Astrocyte (in vitro differentiated cells and primary cell): ENCODE data around the gene ASPSCR1. TPM values are rescaled to one million over a fixed set of nuclear protein-coding genes. Genes with fewer than 3 reads are reported as not detected.

Source experiments
- DNase-seq: peaks from one replicate; pipeline ENCODE4 v3.0.0-alpha.2; 2010; ENCODE audit warnings: low read depth
- FAIRE-seq: peaks from 2 replicates; lab custom pipeline; 2011; peaks lifted over from hg19 to GRCh38; lab: Jason Lieb, UNC
- H2AFZ ChIP-seq: 2 replicates; pipeline ENCODE4 v1.6.0; 2012; ENCODE audit warnings: low read depth, low read length, inconsistent platforms
- H3K27ac ChIP-seq: 2 replicates; pipeline ENCODE4 v1.5.1; 2011; ENCODE audit warnings: low read depth, low read length, inconsistent platforms
- H3K27me3 ChIP-seq: 2 replicates; pipeline ENCODE4 v1.6.0; 2011; ENCODE audit warnings: low read length, inconsistent platforms; ENCODE audit not compliant: insufficient read depth
- H3K36me3 ChIP-seq: 2 replicates; pipeline ENCODE4 v1.5.1; 2011; ENCODE audit warnings: low read length, inconsistent platforms; ENCODE audit not compliant: insufficient read depth
- H3K4me1 ChIP-seq: 2 replicates; pipeline ENCODE4 v1.5.1; 2011; ENCODE audit warnings: low read length, inconsistent platforms; ENCODE audit not compliant: insufficient read depth
- H3K4me2 ChIP-seq: 2 replicates; pipeline ENCODE4 v1.6.0; 2012; ENCODE audit warnings: low read length, inconsistent platforms
- H3K4me3 ChIP-seq: 2 replicates; pipeline ENCODE4 v1.5.1; 2011; ENCODE audit warnings: low read depth, mild to moderate bottlenecking, low read length, inconsistent platforms; ENCODE audit not compliant: insufficient read depth
- H3K79me2 ChIP-seq: 2 replicates; pipeline ENCODE4 v1.6.0; 2012; ENCODE audit warnings: mild to moderate bottlenecking, low read length, inconsistent platforms; ENCODE audit not compliant: insufficient read depth
- H3K9ac ChIP-seq: 2 replicates; pipeline ENCODE4 v1.6.0; 2012; ENCODE audit warnings: mild to moderate bottlenecking, low read length, inconsistent platforms
- H3K9me3 ChIP-seq: 2 replicates; pipeline ENCODE4 v1.5.1; 2012; ENCODE audit warnings: low read depth, mild to moderate bottlenecking, low read length, inconsistent platforms; ENCODE audit not compliant: insufficient read depth
- H4K20me1 ChIP-seq: 2 replicates; pipeline ENCODE4 v1.6.0; 2012; ENCODE audit warnings: low read length, inconsistent platforms; ENCODE audit not compliant: insufficient read depth
- H3K27ac Mint-ChIP-seq: one replicate; pipeline ENCODE4 v1.8.0; 2021; ENCODE audit warnings: mild to moderate bottlenecking, mixed read lengths; ENCODE audit not compliant: unreplicated experiment
- H3K27me3 Mint-ChIP-seq: one replicate; pipeline ENCODE4 v1.8.0; 2021; ENCODE audit warnings: low read depth, mixed read lengths; ENCODE audit not compliant: unreplicated experiment
- H3K36me3 Mint-ChIP-seq: one replicate; pipeline ENCODE4 v1.8.0; 2021; ENCODE audit warnings: low read depth, mixed read lengths; ENCODE audit not compliant: unreplicated experiment
- H3K4me1 Mint-ChIP-seq: one replicate; pipeline ENCODE4 v1.8.0; 2021; ENCODE audit warnings: low read depth, mixed read lengths; ENCODE audit not compliant: unreplicated experiment
- H3K4me3 Mint-ChIP-seq: one replicate; pipeline ENCODE4 v1.8.0; 2021; ENCODE audit warnings: mild to moderate bottlenecking, moderate library complexity, mixed read lengths; ENCODE audit not compliant: unreplicated experiment
- H3K9me3 Mint-ChIP-seq: one replicate; pipeline ENCODE4 v1.8.0; 2021; ENCODE audit warnings: mild to moderate bottlenecking, mixed read lengths; ENCODE audit not compliant: unreplicated experiment
- EZH2 ChIP-seq: IDR thresholded peaks from 2 replicates; pipeline ENCODE4 v1.6.1; 2012; ENCODE audit warnings: mild to moderate bottlenecking, low read length, inconsistent platforms; ENCODE audit not compliant: insufficient read depth
- total RNA-seq: library from RNA; stranded (reverse); gene quantifications from 2 replicates; pipeline ENCODE4 v1.2.1, GENCODE V29; 2021
- TF ChIP-seq, protein P1 (sequence below): IDR thresholded peaks from 2 replicates; pipeline ENCODE4 v1.5.1; 2011; ENCODE audit warnings: low read depth, mild to moderate bottlenecking, inconsistent platforms, low read length, moderate library complexity; ENCODE audit not compliant: insufficient read depth

The ASPSCR1 gene
- total RNA-seq, 1 donor from 2014 or later: 25.5 TPM

DNA sequence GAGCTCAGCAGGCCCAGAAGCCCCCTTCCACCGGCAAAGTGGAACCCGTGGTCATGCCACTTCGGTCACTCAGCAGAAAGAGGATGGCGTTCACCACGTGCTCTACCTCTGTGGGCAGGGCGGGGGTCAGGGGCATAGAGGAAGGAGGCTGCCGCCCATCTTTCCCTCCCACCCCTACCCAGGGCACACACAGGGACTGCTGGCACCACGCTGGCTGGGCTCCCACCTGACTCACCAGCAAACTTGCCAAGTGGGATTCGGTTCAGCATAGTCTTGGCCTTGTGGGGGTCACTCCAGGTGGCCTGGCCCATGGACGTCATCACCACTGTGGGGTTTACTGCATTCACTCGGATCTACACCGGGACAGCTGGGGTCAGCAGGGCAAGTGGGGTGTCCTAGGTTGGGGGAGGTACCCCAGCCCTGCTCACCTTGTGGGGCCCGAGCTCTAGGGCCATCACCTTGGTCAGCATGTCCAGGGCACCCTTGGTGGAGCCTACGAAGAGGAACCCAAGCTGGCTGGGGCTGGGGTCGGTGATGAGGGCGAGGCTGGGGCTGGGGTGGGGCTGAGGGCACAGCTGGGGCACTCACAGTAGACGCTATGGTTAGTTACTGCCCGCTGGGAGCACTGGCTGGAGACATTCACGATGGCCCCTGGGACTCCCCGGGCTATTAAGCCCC lies 58.7 kb downstream of the ASPSCR1 start:
- peaks cover 4% of the 10 kb centered on the region for H3K27me3 Mint-ChIP-seq
- peaks cover 2% of the 10 kb centered on the region for H3K9me3 Mint-ChIP-seq
- Histone ChIP-seq H3K27ac (no peak overlapping the region), H3K36me3 (no peaks in the 10 kb centered on the region), H3K4me2 (peak overlapping the region; percentile 99), H3K4me3 (peak overlapping the region; percentile 72), H4K20me1 (peaks cover 3% of the 10 kb centered on the region), H3K9ac (peak overlapping the region; percentile 84), H3K4me1 (peaks cover 15% of the 10 kb centered on the region), H3K9me3 (no peaks in the 10 kb centered on the region), H2AFZ (no peak overlapping the region), H3K27me3 (no peaks in the 10 kb centered on the region), H3K79me2 (peaks cover 10% of the 10 kb centered on the region)
- no peak for DNase-seq
- no peak for TF ChIP-seq EZH2
- TF ChIP-seq, protein P1, sequence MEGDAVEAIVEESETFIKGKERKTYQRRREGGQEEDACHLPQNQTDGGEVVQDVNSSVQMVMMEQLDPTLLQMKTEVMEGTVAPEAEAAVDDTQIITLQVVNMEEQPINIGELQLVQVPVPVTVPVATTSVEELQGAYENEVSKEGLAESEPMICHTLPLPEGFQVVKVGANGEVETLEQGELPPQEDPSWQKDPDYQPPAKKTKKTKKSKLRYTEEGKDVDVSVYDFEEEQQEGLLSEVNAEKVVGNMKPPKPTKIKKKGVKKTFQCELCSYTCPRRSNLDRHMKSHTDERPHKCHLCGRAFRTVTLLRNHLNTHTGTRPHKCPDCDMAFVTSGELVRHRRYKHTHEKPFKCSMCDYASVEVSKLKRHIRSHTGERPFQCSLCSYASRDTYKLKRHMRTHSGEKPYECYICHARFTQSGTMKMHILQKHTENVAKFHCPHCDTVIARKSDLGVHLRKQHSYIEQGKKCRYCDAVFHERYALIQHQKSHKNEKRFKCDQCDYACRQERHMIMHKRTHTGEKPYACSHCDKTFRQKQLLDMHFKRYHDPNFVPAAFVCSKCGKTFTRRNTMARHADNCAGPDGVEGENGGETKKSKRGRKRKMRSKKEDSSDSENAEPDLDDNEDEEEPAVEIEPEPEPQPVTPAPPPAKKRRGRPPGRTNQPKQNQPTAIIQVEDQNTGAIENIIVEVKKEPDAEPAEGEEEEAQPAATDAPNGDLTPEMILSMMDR: no peak
- peaks cover 11% of the 10 kb centered on the region for H3K36me3 Mint-ChIP-seq
- no peak for FAIRE-seq
- peaks cover 2% of the 10 kb centered on the region for H3K4me1 Mint-ChIP-seq
- H3K27ac Mint-ChIP-seq: no peak overlapping the region
- H3K4me3 Mint-ChIP-seq: peak overlapping the region; percentile 74

DNA sequence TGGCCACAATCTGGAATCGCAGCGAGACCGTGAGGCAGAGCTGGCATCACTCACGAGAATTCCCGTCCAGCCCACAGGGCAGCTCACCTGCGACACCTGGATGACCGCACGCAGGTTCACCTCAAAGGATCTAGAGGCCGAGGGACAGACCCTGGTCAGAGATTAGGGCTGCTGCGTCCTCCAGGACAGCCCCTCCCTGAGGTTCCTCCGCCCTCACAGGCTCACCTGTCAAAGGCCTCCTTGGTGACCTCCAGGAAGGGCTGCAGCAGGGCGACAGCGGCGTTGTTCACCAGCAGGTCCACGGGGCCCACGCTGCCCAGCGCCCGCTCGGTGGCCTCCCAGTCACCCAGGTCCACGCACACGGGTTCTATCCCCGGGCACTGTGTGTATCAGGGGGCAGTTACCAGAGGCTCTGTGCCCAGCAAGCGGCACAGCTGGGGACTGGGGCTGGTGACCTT lies 59.2 kb downstream of the ASPSCR1 start:
- Mint-ChIP-seq H3K9me3 (peaks cover 2% of the 10 kb centered on the region), H3K36me3 (peaks cover 11% of the 10 kb centered on the region), H3K27ac (no peak overlapping the region), H3K4me3 (peak overlapping the region; percentile 74), H3K4me1 (peaks cover 2% of the 10 kb centered on the region), H3K27me3 (peaks cover 4% of the 10 kb centered on the region)
- Histone ChIP-seq H3K27ac (peak overlapping the region; percentile 59), H3K9ac (peak overlapping the region; percentile 84), H3K9me3 (no peaks in the 10 kb centered on the region), H4K20me1 (peaks cover 3% of the 10 kb centered on the region), H3K36me3 (no peaks in the 10 kb centered on the region), H2AFZ (peak overlapping the region; percentile 81), H3K79me2 (peaks cover 10% of the 10 kb centered on the region), H3K4me2 (peak overlapping the region; percentile 99), H3K4me1 (peaks cover 15% of the 10 kb centered on the region), H3K4me3 (peak overlapping the region; percentile 72), H3K27me3 (no peaks in the 10 kb centered on the region)
- no peak for DNase-seq
- FAIRE-seq: no peak
- no peak for TF ChIP-seq EZH2
- TF ChIP-seq, protein P1: no peak
